ENCODE data around the gene TMEM178A. TPM values are rescaled to one million over a fixed set of nuclear protein-coding genes. Genes with fewer than 3 reads are reported as not detected.

The TMEM178A gene
- total RNA-seq, 1 donor from 2014 or later, result not detected

DNA sequence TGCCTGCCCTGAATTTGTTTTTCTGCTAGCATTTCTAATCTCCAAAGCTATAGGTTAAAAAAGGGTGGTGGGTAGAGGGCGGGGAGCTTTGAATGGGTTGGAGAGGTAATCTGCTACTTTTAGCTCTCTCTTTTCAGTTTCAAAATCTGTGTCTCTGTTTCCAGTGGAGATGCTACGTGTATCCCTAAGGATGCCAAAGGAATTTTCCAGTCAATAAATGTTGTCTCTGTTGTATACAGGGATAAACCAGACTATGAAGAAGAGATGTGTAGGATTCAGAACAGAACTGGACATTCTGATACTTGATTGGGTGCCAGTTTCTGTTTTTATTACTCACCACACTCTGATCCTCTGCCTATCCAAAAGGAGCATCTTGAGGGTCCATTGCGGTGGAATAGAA lies 50.1 kb downstream of the TMEM178A start:
- no peak for DNase-seq

DNA sequence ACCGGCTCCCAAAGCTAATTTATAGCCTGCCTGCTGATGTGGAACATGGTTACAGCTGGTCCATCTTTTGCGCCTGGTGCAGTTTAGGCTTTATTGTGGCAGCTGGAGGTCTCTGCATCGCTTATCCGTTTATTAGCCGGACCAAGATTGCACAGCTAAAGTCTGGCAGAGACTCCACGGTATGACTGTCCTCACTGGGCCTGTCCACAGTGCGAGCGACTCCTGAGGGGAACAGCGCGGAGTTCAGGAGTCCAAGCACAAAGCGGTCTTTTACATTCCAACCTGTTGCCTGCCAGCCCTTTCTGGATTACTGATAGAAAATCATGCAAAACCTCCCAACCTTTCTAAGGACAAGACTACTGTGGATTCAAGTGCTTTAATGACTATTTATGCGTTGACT lies 51.4 kb downstream of the TMEM178A start:
- no peak for DNase-seq

DNA sequence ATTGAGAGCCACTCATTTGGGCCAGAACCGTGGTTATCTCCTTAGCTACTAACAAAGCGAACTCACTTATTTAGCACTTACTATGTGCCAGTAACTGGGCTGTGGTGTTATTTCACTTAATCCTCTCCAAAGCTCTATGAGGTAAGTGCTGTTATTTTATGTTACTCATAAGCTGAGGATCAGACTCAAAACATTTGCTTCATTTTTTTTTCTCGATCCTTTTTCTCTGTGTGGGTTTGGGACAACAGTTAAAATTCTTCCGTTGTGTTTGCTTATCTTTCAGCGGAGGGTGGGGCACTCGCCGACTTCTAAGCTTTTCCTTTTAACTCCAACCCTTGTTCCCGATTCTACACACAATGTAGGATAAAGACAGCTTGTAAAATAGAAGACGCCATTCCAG lies 52.8 kb downstream of the TMEM178A start:
- DNase-seq, result no peak

- no peak for DNase-seq
These were observed 53.6 kb downstream of the TMEM178A start for GRCh38 chr2:39719317-39719716.

- DNase-seq, result no peak
These were observed 55.3 kb downstream of the TMEM178A start for GRCh38 chr2:39720970-39721369.

- DNase-seq, result no peak
These were observed 57.8 kb downstream of the TMEM178A start for GRCh38 chr2:39723497-39723896.

DNA sequence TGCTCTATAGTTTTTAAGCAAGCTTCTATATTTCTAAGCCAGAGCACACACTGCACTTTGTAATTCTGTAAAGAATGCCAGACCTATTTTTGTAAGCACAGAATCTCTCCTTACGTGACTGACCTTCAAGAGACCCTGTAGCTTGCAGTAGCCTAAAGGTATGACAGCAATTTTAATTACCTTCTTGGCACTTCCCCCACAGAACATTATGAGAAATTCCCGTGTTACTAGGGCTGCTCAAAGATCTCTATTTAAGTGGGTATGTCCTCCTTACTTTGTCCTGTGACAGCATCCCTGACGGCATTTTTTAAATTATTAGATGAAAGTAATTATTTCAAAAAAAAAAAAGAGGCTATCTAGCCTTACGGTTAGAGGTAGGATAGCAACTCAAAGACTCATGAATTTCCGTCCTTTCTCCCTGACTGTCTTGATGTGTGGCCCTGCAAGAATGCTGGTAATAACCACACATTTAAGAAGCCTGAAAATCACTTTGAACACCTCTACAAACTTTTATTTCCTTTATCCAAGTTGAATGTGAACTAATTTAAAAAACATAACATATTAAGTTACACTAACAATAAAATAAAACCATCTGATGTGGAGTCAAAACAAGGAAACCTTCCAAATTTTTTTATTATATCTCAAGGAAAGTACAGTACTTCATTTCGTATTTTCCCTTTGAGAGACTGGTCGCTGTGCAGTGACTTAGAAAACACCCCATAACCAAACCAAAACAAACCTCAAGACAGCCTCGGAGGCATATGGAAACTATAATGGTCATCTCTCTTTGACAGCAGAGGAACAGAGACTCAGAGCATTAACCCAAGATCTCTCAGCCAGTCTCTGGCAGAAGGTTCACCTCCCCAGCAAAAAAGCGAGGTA lies 58.5 kb downstream of the TMEM178A start:
- no peak for DNase-seq

DNA sequence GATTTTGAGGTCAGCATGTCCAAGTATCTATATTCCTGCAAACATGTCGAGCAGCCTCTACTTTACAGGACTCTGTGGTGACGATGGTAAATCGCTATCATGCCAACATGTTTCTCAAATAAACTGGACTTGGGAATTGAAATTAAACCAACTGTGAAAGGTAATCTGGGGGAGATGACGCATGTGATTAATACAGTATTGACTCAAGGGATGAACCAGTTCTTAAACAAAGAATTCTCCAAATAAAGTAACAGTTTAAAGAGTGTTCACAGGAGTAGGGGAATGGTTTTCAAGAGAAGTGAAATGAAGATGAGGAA lies 59.1 kb downstream of the TMEM178A start:
- DNase-seq, result no peak

- no peak for DNase-seq
These were observed 59.7 kb downstream of the TMEM178A start for GRCh38 chr2:39725401-39725800.

- DNase-seq, result peak; percentile 33
These were observed 62.4 kb downstream of the TMEM178A start for GRCh38 chr2:39728085-39728484.

- peak; percentile 61 for DNase-seq
These were observed 63.2 kb downstream of the TMEM178A start for GRCh38 chr2:39728941-39729351.

DNA sequence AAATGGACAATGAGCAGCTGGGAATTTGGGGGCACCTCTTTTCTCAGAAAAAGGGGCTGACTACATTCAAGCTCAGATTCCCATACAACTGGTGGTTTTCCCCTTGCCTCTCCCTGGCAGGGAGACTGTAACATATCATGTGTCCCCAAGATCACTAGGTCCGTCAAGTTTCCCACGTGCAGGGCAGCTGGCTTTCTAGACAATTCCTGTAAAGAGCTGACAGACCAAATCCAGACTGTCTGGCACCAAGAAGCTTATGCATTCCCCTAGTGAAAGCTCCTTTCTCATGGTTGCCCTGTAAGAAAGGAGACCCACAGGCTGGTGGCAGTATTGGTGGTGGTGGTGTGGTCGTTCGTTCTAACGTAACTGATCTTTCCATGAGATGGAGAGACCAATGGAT lies 64.6 kb downstream of the TMEM178A start:
- no peak for DNase-seq

DNA sequence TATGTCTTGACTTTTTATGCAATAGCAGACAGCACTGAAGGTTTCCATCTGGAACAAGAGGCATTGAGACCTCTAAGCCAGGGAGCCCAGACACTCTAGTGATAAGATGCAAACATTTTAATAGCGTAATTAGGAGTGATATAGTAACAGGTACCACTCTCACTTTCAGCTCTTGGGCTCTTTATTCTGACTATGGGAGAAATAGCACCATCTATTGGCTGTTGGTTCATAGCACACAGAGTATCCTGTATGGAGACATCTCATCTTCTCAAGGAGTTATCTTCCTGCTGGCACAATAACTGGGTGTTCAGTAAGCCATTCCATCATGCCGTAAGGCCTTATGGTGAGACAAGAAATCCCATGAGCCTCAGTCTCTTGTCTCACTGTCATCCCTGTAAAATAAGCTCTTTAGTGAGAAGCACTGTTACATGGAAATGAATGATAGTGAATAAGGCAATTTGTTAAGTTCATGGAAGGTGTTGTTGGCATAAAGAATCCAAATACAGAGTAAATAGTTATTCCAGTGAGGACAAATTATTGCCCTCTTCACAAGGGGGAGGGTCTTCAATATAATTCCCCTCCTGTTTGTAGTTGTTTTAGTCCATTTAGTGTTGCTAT lies 65.1 kb downstream of the TMEM178A start:
- peak; percentile 65 for DNase-seq

GRCh38 chr2:39731546-39731945 lies 65.8 kb downstream of the TMEM178A start:
- no peak for DNase-seq

GRCh38 chr2:39732482-39732881 lies 66.8 kb downstream of the TMEM178A start:
- DNase-seq, result peak; percentile 18

DNA sequence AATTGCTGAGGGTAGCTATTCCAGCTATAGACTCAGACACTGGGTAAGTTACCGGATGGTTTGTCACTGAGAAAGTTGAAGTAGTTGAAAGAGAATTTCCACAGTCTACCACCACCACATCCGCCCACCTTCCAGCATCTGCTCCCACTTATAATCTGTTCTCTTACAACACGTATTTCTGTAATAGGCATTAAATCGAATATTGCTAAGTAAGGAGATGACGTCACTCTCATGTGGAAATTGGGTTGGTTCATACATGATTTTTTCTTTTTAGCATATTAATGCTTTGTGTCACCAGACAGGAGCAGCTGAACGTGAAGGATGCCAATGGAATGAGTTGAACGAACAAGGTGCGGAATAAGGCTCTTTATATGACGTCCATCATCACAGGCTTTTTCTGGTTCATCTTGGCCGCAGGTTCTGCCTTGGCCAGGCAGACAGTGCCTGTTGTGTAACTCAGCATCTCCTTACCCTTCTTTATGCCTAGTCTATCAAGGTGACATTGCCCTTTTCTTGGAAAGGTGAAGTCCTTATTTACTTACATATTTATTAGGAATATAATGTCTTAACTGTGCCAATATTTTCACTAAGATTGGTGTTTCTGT lies 67.5 kb downstream of the TMEM178A start:
- DNase-seq, result no peak

DNA sequence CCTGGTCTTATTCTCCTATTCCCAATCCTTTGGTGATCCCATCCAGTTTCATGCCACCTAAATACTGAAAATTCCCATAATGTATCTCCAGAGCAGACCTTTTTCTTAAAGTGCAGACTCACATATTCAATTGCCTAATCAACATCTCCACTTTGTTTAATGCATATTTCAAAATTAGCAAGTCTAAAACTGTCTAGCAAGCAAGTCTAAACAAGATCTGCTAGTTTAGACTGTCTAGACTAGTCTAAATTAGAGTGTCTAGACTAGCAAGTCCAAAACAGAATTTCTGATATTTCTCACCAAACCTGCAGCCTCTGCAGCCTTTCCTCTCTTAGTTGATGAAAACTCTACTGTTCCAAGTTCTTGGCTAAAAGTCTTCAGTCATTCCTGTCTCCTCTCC lies 68.7 kb downstream of the TMEM178A start:
- DNase-seq, result no peak

DNA sequence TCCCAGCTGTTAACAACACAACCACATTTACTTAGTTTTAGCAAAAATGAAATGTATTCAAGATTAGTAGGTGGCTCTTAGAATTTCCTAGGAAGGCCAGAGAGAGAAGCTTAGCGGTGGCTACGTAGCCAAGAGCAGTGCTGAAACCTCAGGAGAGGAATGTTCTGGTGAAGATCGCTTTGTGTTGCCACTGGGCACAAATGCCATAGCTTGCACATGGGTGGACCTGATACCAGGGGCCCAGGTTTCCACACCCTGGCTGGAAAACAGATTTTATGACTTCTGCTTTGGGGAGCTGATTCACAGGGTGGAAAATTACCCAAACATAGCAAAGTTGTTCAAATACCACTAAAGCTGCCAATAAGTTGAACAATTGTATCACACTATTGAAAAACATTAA lies 69.9 kb downstream of the TMEM178A start:
- no peak for DNase-seq

DNA sequence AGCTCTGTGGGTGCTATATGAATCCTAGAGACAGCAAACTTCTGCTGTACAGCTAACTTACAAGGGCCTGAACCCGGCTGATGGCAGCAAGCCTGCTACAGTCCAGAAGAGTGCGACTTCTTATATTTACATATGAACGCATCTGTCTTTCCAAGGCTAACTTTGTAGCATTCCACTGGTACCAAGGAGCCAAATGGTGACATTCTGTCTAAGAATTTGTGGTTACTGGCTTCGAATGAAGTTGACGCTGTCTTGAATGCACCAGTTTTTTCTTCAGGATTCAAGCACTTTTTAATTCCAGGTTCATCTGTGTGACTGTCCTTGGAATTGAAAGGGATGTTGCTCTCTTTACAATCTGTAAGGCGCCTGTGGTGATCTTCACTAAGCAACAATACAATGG lies 70.9 kb downstream of the TMEM178A start:
- DNase-seq, result no peak

DNA sequence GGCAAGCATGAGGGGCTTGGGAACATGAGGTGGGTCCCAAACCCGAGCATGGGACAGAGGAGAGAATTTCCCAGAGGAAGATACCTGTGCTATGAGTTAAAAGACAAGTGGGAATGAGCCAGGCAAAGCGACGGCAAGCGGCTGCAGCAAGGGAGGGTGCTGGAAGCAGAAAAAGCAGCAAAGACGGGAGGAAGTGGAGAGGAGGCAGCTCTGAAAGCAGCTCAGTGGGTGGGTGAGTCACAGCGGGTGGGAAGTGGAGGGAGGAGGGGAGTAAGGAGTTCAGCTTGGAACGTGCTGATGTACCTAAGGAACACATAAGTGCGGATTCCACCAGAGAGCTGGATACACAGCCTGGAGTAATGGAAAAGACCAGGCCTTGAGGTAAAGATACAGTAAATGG lies 71.9 kb downstream of the TMEM178A start:
- peak; percentile 55 for DNase-seq

DNA sequence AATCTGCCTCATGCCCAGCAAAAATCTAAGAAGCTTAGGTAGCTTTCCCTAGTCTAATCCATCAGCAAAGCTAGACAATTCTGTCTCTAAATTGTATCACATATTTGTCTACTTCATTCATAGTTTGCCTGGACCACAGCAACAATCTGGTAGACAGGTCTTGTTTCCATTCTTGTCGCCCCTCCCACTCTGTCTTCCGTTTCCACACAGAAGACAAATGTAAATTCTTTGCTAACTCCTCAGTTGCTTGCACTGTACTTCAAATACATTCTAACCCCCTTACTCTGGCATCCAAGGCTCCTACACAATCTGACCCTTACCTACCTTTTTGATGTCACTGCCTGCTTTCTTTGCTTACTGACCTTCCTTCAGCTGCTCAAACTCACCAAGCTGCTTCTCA lies 73.2 kb downstream of the TMEM178A start:
- DNase-seq, result no peak

DNA sequence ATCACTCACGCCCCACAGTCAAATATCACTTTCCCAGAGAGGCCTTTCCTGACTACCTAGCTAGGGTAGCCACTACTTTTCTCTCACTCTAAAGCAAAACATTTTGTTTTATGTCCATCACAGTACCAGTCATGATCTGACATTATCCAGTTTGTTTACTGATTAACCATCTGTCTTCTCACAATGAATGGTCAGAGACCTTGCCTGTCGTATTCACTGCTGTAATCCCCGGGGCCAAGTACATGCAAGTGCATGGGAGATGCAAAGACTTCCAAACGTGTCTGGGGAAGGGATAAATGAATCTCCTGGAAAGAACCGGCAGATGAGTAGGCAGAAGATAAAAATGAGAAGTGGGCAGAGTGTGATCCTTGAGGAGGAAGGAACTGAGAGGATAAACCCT lies 73.7 kb downstream of the TMEM178A start:
- DNase-seq, result no peak

DNA sequence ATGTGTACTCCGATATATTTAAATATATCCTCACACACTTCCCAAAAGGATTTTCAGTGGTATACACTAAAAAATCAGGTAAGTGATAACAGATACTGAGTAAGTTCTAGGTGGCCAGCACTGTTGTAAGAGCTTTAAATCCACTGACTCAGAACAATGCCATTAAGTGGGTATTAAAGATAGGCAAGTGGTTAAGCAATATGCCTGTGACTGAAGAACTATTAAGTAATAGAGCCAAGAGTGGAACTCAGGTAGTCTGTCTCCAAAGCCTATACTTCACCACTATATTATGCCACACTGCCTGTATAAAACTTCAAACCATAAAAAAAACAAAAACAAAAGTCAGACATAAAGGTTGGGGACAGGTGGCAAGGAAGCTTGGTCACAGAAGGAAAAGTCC lies 76.2 kb downstream of the TMEM178A start:
- DNase-seq, result no peak

DNA sequence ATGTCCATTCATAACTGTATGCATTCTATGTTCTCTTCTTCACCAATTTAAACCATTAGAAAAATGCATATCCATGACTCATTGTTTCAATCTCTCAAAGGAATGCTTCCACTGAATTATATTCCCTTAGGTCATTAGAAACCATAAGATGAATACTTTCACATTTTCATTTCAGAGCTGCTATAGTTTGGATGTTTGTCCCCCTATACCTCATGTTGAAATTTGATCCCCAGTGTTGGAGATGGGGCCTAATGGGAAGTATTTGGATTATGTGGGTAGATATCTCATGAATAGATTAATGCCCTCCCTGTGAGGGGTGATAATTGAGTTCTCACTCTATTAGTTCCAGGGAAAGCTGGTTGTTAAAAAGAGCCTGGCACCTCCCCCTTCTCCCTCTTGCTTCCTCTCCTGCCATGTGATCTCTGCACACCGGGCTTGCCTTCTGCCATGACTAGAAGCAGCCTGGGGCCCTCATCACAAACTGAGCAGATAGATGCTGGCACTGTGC lies 77.6 kb downstream of the TMEM178A start:
- no peak for DNase-seq

All from dermis blood vessel endothelial cell (primary cell).